Measurements from ENCODE around the gene EIF4G2. TPM values are rescaled to one million over a fixed set of nuclear protein-coding genes. Genes with fewer than 3 reads are reported as not detected.

Gene EIF4G2
- total and polyA plus RNA-seq, 10 of the 15 experiments (the other 5 are each of a cell fraction or from before 2014, with no cell fraction given) = 210 to 1,104 (median 713) TPM

DNA sequence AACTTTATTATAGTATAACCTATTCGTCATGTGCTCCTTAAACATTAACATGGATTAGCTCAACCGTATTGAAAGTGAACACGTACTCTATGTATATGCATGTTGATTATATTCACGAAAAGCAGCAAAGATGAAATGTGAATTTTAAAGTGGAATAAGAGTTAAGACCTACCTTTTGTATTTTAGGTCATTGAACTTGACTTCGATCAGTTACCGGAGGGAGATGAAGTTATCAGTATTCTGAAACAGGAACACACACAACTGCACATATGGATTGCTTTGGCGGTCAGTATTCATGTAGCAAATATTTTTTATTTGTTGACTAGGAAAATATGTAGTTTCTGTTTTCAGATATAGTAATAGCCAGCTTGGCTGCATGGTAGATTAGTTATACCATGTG is 56.2 kb downstream of the EIF4G2 start:
- no peak for TF ChIP-seq FOXM1 (IDR thresholded peaks at IDR 0.05; ENCODE audit: low read depth, low read length)
- TF ChIP-seq KLF5 (IDR thresholded peaks at IDR 0.05; ENCODE audit: partially characterized antibody) = no peak
- TF ChIP-seq STAT3 (IDR thresholded peaks at IDR 0.05; ENCODE audit: low read depth, low read length) = no peak
- no peak for TF ChIP-seq EP300 (IDR thresholded peaks at IDR 0.05; ENCODE audit: borderline replicate concordance in 1 of 2, control insufficient read depth in 1 of 2, low read depth in 2 of 2, low read length in 2 of 2)
- TF ChIP-seq IRF4 (IDR thresholded peaks at IDR 0.05; ENCODE audit: low read depth, low read length) = no peak
- no peak for TF ChIP-seq SREBF2 (IDR thresholded peaks at IDR 0.05; ENCODE audit: low read length)
- no peak for TF ChIP-seq TCF12 (IDR thresholded peaks at IDR 0.05; ENCODE audit: low read depth, low read length)
- TF ChIP-seq MYB (IDR thresholded peaks at IDR 0.05; ENCODE audit: borderline replicate concordance, low read depth, low read length) = no peak
- no peak for TF ChIP-seq MYC (IDR thresholded peaks at IDR 0.05; ENCODE audit: insufficient read depth, insufficient read length, insufficient replicate concordance, low read length, severe bottlenecking)
- no peak for TF ChIP-seq PBX3 (IDR thresholded peaks at IDR 0.05; ENCODE audit: insufficient replicate concordance, low read depth, low read length)
- TF ChIP-seq TCF7 (IDR thresholded peaks at IDR 0.05; ENCODE audit: borderline replicate concordance) = no peak
- TF ChIP-seq ESRRA (IDR thresholded peaks at IDR 0.05; ENCODE audit: low read length) = no peak
- no peak for TF ChIP-seq RAD21 (IDR thresholded peaks at IDR 0.05; ENCODE audit: insufficient read depth, low read depth, low read length)
- TF ChIP-seq NFYA (IDR thresholded peaks at IDR 0.05; ENCODE audit: borderline replicate concordance, low read depth, low read length) = no peak
- no peak for TF ChIP-seq BRCA1 (IDR thresholded peaks at IDR 0.05; ENCODE audit: low read depth, low read length)
- TF ChIP-seq, protein P1, sequence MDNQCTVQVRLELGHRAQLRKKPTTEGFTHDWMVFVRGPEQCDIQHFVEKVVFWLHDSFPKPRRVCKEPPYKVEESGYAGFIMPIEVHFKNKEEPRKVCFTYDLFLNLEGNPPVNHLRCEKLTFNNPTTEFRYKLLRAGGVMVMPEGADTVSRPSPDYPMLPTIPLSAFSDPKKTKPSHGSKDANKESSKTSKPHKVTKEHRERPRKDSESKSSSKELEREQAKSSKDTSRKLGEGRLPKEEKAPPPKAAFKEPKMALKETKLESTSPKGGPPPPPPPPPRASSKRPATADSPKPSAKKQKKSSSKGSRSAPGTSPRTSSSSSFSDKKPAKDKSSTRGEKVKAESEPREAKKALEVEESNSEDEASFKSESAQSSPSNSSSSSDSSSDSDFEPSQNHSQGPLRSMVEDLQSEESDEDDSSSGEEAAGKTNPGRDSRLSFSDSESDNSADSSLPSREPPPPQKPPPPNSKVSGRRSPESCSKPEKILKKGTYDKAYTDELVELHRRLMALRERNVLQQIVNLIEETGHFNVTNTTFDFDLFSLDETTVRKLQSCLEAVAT (IDR thresholded peaks at IDR 0.05) = no peak
- TF ChIP-seq POLR2AphosphoS2 (IDR thresholded peaks at IDR 0.05; ENCODE audit: low read depth, low read length) = no peak
- ATAC-seq (no peak), FAIRE-seq (no peak), DNase-seq (ENCODE audit: low read depth, low spot score) (no peak)
- H3K9me3 ChIP-seq (replicated peaks; ENCODE audit: control insufficient read depth, insufficient read depth, low read length) = no peaks in the 10 kb centered on the region
- H3K4me3 ChIP-seq = peak overlapping the region; percentile 92
- intact Hi-C loops (cut with micrococcal nuclease; ENCODE audit: unreplicated experiment) = loop anchor here (5.0 kb wide), 3 partner anchors 55 to 295 kb away; partner anchors contain the start of genes AMPD3, EIF4G2 and ZBED5
- peaks cover 21% of the 10 kb centered on the region for H3K79me2 ChIP-seq (ENCODE audit: control insufficient read depth, insufficient read depth, low read length)
- ChIA-PET SMC1A (ENCODE audit: uncharacterized antibody, unreplicated experiment) (interaction anchor here (0.9 to 1.2 kb wide), 5 partner anchors 9 to 225 kb away, joined by 3 to 5 read pairs (median 5); partner anchors contain the start of gene EIF4G2), POLR2A (interaction anchor here (0.9 to 1.9 kb wide), 3 partner anchors 10 to 57 kb away, joined by 3 to 5 read pairs (median 5); partner anchors contain the start of gene EIF4G2), RAD21 (ENCODE audit: unreplicated experiment) (interaction anchor here (0.9 kb wide), 1 partner anchor 11 kb away, joined by 3 read pairs; no protein-coding TSS in a partner anchor), CTCF (interaction anchor here (0.6 to 3.3 kb wide), 5 partner anchors 10 to 106 kb away, joined by 3 to 23 read pairs (median 6); no protein-coding TSS in a partner anchor)
- no TSS peak for BruUV-seq (replicated peaks)
- no peak overlapping the region for H3K27ac ChIP-seq (ENCODE audit: control insufficient read depth, insufficient read depth)
- H3K27me3 ChIP-seq (replicated peaks in 1 of 2; ENCODE audit: control insufficient read depth in 2 of 2, insufficient read depth in 2 of 2, low read length in 1 of 2) = no peaks in the 10 kb centered on the region
- in situ Hi-C loops (cut with MboI) = no loop called here
- peaks cover 3% of the 10 kb centered on the region; the same call in 1 of the 2 replicates for H3K4me1 ChIP-seq (ENCODE audit: control insufficient read depth, insufficient read depth, low read length)
- H4K20me1 ChIP-seq (ENCODE audit: control insufficient read depth, insufficient read depth) = no peaks in the 10 kb centered on the region
- H3K36me3 ChIP-seq (ENCODE audit: control insufficient read depth in 2 of 2, insufficient read depth in 2 of 2, low read length in 1 of 2) = peaks cover 3 to 14% of the 10 kb centered on the region in 2 experiments
- 98% methylated on average over 7 of the region's 7 CpGs for WGBS (ENCODE audit: insufficient coverage, insufficient replicate concordance, low lambda C conversion rate, missing lambda C conversion rate)
- peak overlapping the region; percentile 64 for H3K4me2 ChIP-seq (ENCODE audit: control insufficient read depth, insufficient read depth)
- H3K9ac ChIP-seq (ENCODE audit: control insufficient read depth, insufficient read depth, low read length) = peak overlapping the region; percentile 94; the same call in 1 of the 2 replicates
- no peak overlapping the region for H2AFZ ChIP-seq (ENCODE audit: control insufficient read depth, low read depth, low read length)

All from GM12878 (cell line).